Vagina (tissue), 2 donors: ENCODE data around the gene PRKRIP1.
"Not testable (repeated sequence)": the region's sequence is repeated elsewhere in the genome, so short reads cannot be mapped to it uniquely, and the experiment has no call there.

ENCODE experiments used
- POLR2A ChIP-seq, 2 donors: fragments of 450-650 bp; IDR thresholded peaks; one replicate each; pipeline ENCODE4 v1.6.1; 2017; ENCODE audit warnings: antibody characterized with exemption in 2 of 2, mild to moderate bottlenecking in 2 of 2, moderate library complexity in 2 of 2
- POLR2AphosphoS5 ChIP-seq, 2 donors: sonication (generic); formaldehyde crosslinking; IDR thresholded peaks; one replicate each; pipeline ENCODE4 v1.9.0; 2017; ENCODE audit warnings: antibody characterized with exemption in 2 of 2, mild to moderate bottlenecking in 2 of 2, low read depth in 1 of 2; ENCODE audit not compliant: insufficient read depth in 1 of 2
- TF ChIP-seq, protein P1 (sequence below), 3 experiments: fragments of 450-650 bp in 2 of 3; fragments of 200-600 bp in 1 of 3; sonication (generic) in 1 of 3; IDR thresholded peaks; one replicate each; pipeline ENCODE4 v1.5.1; 2017 to 2019; ENCODE audit warnings: antibody characterized with exemption in 3 of 3, mild to moderate bottlenecking in 2 of 3, moderate library complexity in 2 of 3

DNA sequence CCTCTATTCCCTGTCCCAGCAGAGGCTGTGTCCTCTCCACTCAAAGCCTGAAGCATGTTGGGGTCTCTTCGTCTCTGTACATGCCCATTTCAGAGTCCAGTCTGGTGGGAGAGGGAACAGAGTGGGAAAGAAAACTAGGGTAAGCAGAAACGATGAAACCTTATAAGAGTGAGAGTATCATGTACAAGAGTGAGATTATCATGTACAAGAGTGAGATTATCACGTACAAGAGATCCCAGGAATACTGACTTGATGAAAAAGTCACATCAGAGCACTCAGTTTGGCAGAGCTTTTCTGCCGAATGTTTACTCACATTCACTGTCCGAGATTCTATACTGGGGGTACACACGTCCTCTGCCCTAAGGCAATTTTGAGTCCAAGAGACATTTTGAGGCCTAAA is 39.8 kb upstream of the PRKRIP1 start, which contains the start of gene SPDYE6:
- TF ChIP-seq, protein P1, sequence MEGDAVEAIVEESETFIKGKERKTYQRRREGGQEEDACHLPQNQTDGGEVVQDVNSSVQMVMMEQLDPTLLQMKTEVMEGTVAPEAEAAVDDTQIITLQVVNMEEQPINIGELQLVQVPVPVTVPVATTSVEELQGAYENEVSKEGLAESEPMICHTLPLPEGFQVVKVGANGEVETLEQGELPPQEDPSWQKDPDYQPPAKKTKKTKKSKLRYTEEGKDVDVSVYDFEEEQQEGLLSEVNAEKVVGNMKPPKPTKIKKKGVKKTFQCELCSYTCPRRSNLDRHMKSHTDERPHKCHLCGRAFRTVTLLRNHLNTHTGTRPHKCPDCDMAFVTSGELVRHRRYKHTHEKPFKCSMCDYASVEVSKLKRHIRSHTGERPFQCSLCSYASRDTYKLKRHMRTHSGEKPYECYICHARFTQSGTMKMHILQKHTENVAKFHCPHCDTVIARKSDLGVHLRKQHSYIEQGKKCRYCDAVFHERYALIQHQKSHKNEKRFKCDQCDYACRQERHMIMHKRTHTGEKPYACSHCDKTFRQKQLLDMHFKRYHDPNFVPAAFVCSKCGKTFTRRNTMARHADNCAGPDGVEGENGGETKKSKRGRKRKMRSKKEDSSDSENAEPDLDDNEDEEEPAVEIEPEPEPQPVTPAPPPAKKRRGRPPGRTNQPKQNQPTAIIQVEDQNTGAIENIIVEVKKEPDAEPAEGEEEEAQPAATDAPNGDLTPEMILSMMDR (IDR thresholded peaks at IDR 0.05): not testable (repeated sequence)
- TF ChIP-seq POLR2AphosphoS5 (IDR thresholded peaks at IDR 0.05; ENCODE audit: insufficient read depth in 1 of 2, low read depth in 1 of 2); POLR2A (IDR thresholded peaks at IDR 0.05): not testable (repeated sequence)
